SJSA1 (cell line): Measurements from ENCODE around the gene UBQLN4. TPM values are rescaled to one million over a fixed set of nuclear protein-coding genes. Genes with fewer than 3 reads are reported as not detected.
A peak's percentile ranks its signal among the peaks of the same experiment; 100 is the strongest.

Source experiments
- DNase-seq, 2 experiments: peaks; one replicate each; pipeline ENCODE4 v3.0.0-alpha.2; 2015 to 2020; ENCODE audit warnings: low spot score in 2 of 2, low read depth in 1 of 2
- H3K27ac ChIP-seq: fragments of 250-450 bp; sonication (Bioruptor Pico); 2 replicates; pipeline ENCODE4 v1.5.1; 2020; ENCODE audit warnings: mild to moderate bottlenecking, moderate library complexity
- H3K27me3 ChIP-seq: fragments of 250-450 bp; sonication (Bioruptor Pico); replicated peaks from 2 replicates; pipeline ENCODE4 v1.5.1; 2020; ENCODE audit warnings: mild to moderate bottlenecking, moderate library complexity
- H3K36me3 ChIP-seq: fragments of 250-450 bp; sonication (Bioruptor Pico); 2 replicates; pipeline ENCODE4 v1.5.1; 2020; ENCODE audit warnings: mild to moderate bottlenecking
- H3K4me1 ChIP-seq: fragments of 250-450 bp; sonication (Bioruptor Pico); replicated peaks from 2 replicates; pipeline ENCODE4 v1.6.1; 2021; ENCODE audit warnings: mild to moderate bottlenecking
- H3K4me3 ChIP-seq: fragments of 250-450 bp; sonication (Bioruptor Pico); 2 replicates; pipeline ENCODE4 v1.5.1; 2020; ENCODE audit warnings: mild to moderate bottlenecking
- H3K9me3 ChIP-seq: fragments of 250-450 bp; sonication (Bioruptor Pico); replicated peaks from 2 replicates; pipeline ENCODE4 v1.5.1; 2020; ENCODE audit warnings: mild to moderate bottlenecking
- total RNA-seq: library from RNA; depleted of rRNA; stranded (reverse); fragments of >200 nt; shearing (Covaris generic); gene quantifications from 2 replicates; pipeline ENCODE4 v1.2.3, GENCODE V29; 2014; rRNA removed

Gene UBQLN4
- 11.4 and 18.2 TPM in 2 replicates for total RNA-seq

- peak within 1 kb of the TSS; percentile 45 for H3K27ac ChIP-seq
- H3K9me3 ChIP-seq, result no peaks in the 10 kb centered on the region
- peak within 1 kb of the TSS; percentile 75 for H3K4me3 ChIP-seq
- peaks cover 8% of the 10 kb centered on the region for H3K4me1 ChIP-seq
- DNase-seq, result peak in 1 of 2 experiments; percentile 90
- H3K36me3 ChIP-seq, result peaks cover 7% of the 10 kb centered on the region
- H3K27me3 ChIP-seq, result no peaks in the 10 kb centered on the region
These were observed at the start of gene UBQLN4 for GRCh38 chr1:156053768-156054499. TSS of gene UBQLN4 (minus strand) at chr1:156053798. CDS start at chr1:156053701, 97 bp downstream.

DNA sequence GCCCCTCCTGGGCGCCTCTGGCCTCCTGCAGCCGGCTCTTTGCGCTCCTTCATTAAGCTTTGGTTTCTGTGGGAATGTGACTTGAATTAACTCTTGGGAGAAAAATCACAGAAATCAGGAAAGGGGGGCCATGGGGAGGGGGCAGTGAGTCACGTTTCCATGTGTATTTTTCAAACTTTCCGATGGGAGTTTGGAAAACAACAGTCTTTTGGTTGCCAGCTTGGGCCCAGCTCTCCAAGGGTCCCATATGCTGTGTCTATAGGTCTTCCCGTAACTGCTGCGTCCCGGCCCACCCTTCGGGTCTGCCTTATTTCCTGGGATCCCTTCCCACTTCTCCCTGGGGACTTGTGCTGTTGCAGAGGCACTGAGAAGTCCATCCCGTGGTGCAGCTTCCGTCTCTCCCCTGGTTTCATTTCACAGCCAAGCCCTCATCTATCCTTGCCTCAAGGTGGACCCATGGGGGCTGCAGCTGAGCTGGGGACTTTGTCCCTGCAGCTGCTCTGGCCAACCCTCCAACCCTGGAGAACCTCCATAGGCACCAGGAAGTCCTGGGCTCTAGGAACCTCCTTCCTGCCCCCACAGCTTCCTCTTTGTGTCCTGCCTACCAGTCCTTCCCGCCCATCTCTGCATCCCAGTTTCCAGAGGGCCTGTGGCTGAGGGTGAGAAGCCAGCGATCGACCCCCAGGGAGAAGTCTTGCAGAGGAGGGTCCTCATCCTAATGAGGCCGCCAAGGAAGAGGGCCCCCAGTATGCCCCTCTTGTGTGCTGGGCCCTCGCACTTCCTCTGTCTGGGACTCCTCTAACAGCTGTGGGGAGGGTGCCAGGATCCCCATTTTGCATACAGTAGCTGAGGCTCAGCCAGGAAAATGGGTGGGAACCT, 49.3 kb upstream of the UBQLN4 start:
- no peaks in the 10 kb centered on the region for H3K9me3 ChIP-seq
- H3K27me3 ChIP-seq, result no peaks in the 10 kb centered on the region
- H3K27ac ChIP-seq, result peak overlapping the region; percentile 97
- no peak overlapping the region for H3K4me3 ChIP-seq
- peaks cover 68% of the 10 kb centered on the region for H3K4me1 ChIP-seq
- DNase-seq, result peak in 1 of 2 experiments; percentile 51
- no peaks in the 10 kb centered on the region for H3K36me3 ChIP-seq

DNA sequence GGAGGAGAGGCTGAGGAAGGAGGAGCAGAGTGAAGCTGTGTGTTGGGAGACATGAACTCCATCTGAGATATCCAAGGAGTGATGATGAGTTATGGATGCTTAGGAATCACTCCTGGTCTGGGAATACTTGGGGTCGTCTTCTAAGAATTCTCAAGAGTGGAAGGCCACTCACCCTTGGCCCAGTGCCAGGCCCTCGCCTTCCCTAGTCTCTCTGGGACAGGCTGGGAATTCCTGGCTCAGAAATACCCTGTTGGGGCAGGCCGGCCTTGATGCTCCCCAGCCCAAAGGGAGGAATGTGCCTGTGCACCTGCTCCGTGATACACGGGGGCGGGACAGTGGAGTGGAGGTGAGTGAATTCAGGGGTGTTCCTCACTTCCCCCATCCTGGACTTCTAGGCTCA, 48.3 kb upstream of the UBQLN4 start:
- H3K9me3 ChIP-seq, result no peaks in the 10 kb centered on the region
- no peaks in the 10 kb centered on the region for H3K36me3 ChIP-seq
- H3K27ac ChIP-seq, result peak overlapping the region; percentile 97; the same call in 1 of the 2 replicates
- no peak for DNase-seq
- no peaks in the 10 kb centered on the region for H3K27me3 ChIP-seq
- H3K4me3 ChIP-seq, result no peak overlapping the region
- H3K4me1 ChIP-seq, result peaks cover 72% of the 10 kb centered on the region

DNA sequence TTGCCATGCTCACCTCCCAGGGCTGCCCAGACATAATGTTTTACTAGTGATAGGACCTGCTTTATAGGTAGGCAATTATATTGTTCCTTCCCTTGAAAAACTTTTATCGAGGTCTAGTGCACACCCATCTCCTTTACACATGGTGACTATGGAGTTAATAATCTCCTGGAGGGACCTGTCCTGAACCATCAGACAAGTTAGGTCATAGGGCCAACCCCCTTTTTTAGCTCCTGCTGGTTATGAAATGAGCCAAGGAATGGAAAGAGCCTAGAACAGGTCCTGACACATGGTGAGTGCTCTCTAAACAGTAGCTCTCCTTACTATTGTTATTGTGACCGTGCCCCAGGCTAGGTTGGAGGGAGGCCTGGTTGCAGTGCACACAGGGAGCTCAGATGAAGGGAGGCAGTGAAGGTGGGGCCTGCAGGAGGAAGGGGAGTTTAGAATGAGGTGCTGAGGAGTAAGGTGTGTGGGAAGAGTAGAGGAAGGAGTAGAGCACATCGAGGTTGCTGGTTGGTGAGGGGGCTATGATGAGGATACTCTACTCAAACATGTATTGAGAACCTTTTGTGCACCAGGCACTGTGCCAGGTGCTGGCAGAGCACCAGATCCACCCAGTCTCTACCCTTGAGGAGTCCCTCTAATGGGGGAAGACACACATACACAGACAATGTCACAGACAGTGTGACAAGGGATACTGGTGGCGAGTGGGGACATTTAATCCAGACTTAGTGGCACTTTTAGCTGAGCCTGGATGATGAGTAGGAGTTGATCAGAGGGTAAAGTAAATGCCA, 46.8 kb upstream of the UBQLN4 start:
- Histone ChIP-seq H3K9me3 (no peaks in the 10 kb centered on the region), H3K27ac (no peak overlapping the region)
- no peak for DNase-seq

GRCh38 chr1:156099282-156099681, 45.7 kb upstream of the UBQLN4 start:
- DNase-seq, result no peak
- H3K4me1 ChIP-seq, result peaks cover 57% of the 10 kb centered on the region
- no peak overlapping the region for H3K27ac ChIP-seq
- H3K27me3 ChIP-seq, result no peaks in the 10 kb centered on the region
- 0 out of 2 replicates have a peak, but pooled peaks cover 3% of the 10 kb centered on the region for H3K36me3 ChIP-seq
- H3K4me3 ChIP-seq, result no peak overlapping the region
- H3K9me3 ChIP-seq, result no peaks in the 10 kb centered on the region

More for the DNA sequence above, 46.8 kb upstream of the UBQLN4 start:
- Histone ChIP-seq H3K4me3 (no peak overlapping the region), H3K27me3 (no peaks in the 10 kb centered on the region), H3K4me1 (peaks cover 68% of the 10 kb centered on the region), H3K36me3 (0 out of 2 replicates have a peak, but pooled peaks cover 3% of the 10 kb centered on the region)

GRCh38 chr1:156098784-156099183, 45.2 kb upstream of the UBQLN4 start:
- no peaks in the 10 kb centered on the region for H3K9me3 ChIP-seq
- no peak for DNase-seq
- H3K4me1 ChIP-seq, result peaks cover 52% of the 10 kb centered on the region
- H3K36me3 ChIP-seq, result 0 out of 2 replicates have a peak, but pooled peaks cover 3% of the 10 kb centered on the region
- H3K4me3 ChIP-seq, result no peak overlapping the region
- H3K27me3 ChIP-seq, result no peaks in the 10 kb centered on the region
- H3K27ac ChIP-seq, result no peak overlapping the region

DNA sequence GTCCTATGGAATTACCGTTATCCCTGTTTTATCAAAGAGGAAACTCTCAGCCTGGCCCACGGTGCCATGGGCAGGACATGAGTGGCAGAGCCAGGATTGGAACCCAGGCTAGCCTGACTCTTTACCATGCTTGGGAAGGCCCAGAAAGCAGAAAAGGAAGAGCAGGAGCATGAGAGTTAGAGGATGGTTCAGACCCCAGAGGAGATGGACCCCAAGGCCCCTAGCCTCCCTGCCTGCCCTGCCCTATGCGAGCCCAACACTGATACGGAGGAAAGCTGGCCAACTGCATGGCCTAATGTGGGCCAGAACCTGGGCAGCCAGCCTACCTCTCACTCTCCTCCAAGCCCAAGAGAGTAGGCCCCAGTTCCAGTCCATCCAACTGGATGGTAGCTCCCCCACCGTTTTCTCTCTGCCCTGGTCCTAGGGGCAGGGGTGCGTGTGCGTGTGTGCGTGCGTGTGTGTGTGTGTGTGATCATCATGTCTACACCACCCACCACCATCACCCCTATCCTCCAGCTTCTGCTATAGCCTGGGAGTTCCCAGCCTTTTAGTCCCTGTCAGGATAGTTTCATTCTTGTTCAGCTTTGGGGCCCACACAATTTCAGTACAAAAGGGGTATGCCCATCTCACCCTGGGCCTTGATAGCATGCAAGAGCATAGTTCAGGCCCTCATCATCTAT, 44.0 kb upstream of the UBQLN4 start:
- Histone ChIP-seq H3K9me3 (no peaks in the 10 kb centered on the region), H3K4me1 (peaks cover 41% of the 10 kb centered on the region), H3K27ac (peak overlapping the region; percentile 78; the same call in 1 of the 2 replicates), H3K4me3 (no peak overlapping the region), H3K27me3 (no peaks in the 10 kb centered on the region), H3K36me3 (0 out of 2 replicates have a peak, but pooled peaks cover 3% of the 10 kb centered on the region)
- DNase-seq, result no peak

- Histone ChIP-seq H3K27ac (peak overlapping the region; percentile 78), H3K4me3 (no peak overlapping the region), H3K36me3 (0 out of 2 replicates have a peak, but pooled peaks cover 3% of the 10 kb centered on the region), H3K4me1 (peaks cover 32% of the 10 kb centered on the region), H3K9me3 (no peaks in the 10 kb centered on the region), H3K27me3 (no peaks in the 10 kb centered on the region)
- peak; percentile 89 to 93 for DNase-seq
These were observed 43.2 kb upstream of the UBQLN4 start for GRCh38 chr1:156096640-156097391.

GRCh38 chr1:156095906-156096508, 42.4 kb upstream of the UBQLN4 start:
- H3K4me3 ChIP-seq, result no peak overlapping the region
- peaks cover 26% of the 10 kb centered on the region for H3K4me1 ChIP-seq
- no peak overlapping the region for H3K27ac ChIP-seq
- H3K27me3 ChIP-seq, result no peaks in the 10 kb centered on the region
- DNase-seq, result no peak
- 0 out of 2 replicates have a peak, but pooled peaks cover 3% of the 10 kb centered on the region for H3K36me3 ChIP-seq
- H3K9me3 ChIP-seq, result no peaks in the 10 kb centered on the region

- H3K4me1 ChIP-seq, result peaks cover 8% of the 10 kb centered on the region
- H3K36me3 ChIP-seq, result 0 out of 2 replicates have a peak, but pooled peaks cover 3% of the 10 kb centered on the region
- H3K4me3 ChIP-seq, result no peak overlapping the region
- H3K9me3 ChIP-seq, result no peaks in the 10 kb centered on the region
- H3K27ac ChIP-seq, result no peak overlapping the region
- no peak for DNase-seq
- H3K27me3 ChIP-seq, result no peaks in the 10 kb centered on the region
These were observed 38.0 kb upstream of the UBQLN4 start for GRCh38 chr1:156091610-156092009.

- Histone ChIP-seq H3K36me3 (no peaks in the 10 kb centered on the region), H3K27me3 (no peaks in the 10 kb centered on the region), H3K9me3 (no peaks in the 10 kb centered on the region), H3K27ac (no peak overlapping the region), H3K4me3 (no peak overlapping the region), H3K4me1 (peaks cover 9% of the 10 kb centered on the region)
- DNase-seq, result peak; percentile 40 to 83
These were observed 37.2 kb upstream of the UBQLN4 start for GRCh38 chr1:156090840-156091188.
